ENCODE measurements around the gene ALDH1B1.

Gene ALDH1B1

GRCh38 chr9:38417003-38417945 lies 24.8 kb downstream of the ALDH1B1 start:
- peak; percentile 85 for DNase-seq

DNA sequence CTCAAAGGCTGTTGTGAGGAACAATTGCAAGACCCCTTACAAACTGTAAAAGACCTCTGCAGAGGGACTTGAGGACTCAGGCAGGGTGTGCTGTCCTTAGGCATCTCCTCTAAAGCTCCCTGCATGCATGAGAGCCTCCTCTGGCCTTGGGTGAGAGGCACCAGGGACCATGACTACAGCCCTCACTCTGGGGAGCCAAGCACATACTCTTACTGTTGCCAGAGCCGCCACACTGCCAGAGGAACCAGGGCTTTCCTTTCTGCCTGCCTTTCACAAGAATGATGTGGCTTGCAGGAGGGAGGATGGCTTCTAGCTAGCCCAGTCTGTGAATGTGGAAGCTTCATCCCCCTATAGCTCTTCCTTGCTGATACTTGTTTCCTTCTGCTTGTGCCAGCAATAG lies 25.9 kb downstream of the ALDH1B1 start:
- DNase-seq, result peak; percentile 12

GRCh38 chr9:38419181-38419580 lies 26.7 kb downstream of the ALDH1B1 start:
- peak; percentile 72 for DNase-seq

DNA sequence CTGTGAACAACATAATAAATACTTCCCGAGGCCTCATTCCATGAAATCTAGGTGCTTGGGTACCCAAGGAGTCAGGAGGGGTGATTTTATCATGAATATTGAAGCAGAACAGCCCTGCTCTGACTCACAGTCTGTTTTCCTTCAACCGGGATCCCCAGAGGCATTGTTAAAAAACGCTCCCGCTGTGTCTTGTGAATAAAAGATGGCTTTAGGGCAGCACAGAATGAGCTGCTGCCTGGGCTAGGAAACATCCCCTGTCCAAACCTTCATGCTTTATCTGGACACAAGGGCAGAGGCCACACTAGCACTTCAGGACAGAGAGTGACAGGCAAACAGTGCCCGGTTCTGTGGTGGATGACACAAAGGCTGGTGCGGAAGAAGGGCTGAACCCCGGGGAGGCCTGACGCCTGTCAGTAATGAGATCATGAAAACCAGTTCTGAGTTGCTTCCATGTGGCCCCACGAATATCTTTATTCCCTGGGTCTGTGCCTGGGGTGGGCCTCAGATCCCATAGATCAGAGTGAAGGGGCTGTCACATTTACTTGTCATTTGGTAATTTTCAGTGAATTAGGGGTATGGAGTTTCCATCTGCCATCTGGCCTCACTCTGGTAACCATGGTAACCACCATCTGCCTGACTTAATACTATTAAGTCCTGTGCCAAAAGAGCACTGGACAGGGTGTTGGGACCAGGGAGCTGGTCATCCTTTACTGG lies 29.2 kb downstream of the ALDH1B1 start:
- peak; percentile 68 for DNase-seq

DNA sequence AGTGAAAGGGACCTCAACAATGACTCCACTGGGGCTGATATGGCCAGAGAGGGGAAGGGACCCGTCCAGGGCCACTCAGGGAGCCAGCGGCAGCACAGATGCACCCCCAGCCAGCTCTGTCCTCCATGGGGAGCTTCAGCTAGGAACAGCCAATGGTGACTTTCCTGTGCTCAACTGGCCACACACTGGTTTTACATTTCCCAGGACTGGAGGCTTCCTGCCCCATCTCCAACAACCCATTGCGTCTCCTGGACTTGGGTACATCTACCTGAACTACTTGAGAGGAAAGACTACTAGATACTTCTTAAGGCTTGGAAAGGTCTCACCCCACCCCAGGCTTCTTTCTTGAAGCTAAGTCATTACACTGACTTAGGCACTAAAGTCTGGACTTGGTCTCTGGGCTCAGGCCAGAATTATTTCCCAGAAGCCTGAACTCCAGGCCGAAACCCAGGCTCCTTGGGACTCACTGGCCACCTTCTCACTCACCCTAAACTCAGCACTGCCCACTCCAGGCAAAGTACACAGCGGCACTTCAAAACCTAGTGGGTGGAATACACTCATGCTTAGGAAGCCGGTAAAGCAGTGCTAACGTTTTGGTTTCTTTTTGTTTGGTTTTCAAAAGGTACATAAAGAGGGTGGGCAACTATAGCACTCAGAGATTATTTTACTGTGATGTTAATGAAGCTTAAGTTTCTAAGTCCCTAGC lies 30.2 kb downstream of the ALDH1B1 start:
- no peak for DNase-seq

DNA sequence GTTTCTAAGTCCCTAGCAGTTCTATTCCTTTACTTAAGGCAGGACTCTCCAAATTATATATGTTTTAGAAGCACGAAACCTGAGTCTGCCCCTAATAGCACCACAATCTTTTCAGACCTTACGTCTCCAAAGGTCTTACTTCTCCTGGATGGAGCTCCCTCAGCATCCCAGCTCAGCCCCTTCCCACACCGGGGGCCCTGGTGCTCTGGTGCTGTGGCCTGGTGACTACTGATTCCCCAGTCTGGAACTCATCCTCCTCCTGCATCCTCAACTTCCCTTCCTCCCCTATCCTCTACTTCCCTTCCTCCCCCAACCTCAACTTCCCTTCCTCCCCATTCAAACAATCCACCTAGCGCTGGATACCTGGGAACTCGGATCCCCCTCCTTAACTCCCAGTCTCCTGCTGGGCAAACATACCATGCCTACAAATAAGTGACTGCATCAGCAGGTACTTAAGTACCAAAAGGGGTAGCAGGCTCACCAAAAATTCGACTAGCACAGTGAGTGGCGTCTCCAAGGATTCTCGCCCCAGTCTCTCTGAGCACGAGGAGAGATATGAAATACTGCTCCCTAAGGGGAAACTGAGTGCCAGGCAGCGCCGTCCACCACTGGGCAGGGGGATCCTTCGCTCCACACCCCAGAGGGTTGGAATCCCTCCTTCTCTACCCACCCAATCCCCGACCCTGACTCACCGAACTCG lies 30.9 kb downstream of the ALDH1B1 start:
- no peak for DNase-seq

DNA sequence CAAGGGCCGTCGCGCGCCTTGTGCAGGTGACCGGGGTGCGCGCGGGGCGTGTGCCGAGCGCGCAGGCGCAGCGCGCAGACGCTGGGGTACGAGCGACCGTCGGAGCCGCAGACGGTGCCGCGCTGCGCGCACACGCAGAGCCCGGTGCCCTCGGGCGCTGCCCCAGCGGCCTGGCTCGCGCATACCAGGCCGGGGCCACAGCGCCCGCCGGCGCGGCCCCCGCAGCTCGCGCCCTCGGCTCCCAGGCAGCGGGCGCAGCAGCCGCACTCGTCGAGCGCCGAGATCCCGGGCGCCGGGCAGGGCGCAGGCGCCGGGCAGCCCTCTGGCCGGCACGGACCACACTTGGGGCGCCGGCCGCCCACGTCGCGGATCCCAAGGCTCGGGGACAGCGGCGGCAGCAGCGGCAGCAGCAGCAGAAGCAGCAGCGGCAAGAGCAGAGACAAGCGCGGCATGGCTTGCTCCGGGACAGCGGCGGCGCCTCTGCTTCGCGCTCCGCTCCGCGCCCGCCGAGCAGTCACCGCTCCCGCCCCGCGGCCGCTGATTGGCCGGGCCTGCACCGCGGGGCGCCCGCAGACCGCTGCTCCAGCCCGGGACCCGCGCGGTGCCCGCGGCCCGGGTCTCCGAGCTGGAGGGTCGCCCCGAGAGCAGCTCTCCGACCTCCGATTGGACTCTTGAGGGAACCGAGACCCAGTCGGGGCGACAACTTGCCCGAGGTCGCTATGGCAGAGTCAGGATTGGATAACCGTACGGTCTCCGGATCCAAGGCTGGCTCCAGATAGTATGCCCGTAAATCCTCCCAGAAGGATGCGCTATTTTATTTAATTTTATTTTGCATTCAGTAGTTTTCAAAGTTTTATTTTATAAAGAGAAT lies 31.7 kb downstream of the ALDH1B1 start, which contains the start of gene IGFBPL1:
IGFBPL1 (minus strand) TSS at position 482 of the 871 bp plus-strand sequence; CDS start at position 452, 30 bp downstream.
- peak; percentile 72 for DNase-seq

DNA sequence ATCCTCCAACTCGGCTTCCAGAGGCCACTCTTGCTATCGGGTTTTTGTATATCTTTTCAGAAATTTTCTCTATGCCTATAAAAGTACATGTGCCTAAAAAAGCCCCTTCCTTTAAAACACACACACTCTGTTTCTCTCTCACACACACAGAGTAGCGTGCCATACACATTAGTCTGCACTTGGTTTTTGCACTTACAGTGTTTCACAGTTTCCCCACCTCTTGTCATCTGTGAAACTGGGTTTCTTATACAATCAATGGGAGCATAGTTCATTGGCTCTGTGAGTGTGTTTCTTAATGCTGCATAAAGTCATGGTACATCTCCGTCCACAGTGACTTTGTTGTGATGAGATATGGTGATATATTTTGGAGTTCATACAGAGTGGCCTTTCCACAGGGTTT lies 32.4 kb downstream of the ALDH1B1 start:
- DNase-seq, result peak; percentile 53

- no peak for DNase-seq
These were observed 35.6 kb downstream of the ALDH1B1 start for GRCh38 chr9:38428062-38428461.

- DNase-seq, result no peak
These were observed 38.6 kb downstream of the ALDH1B1 start for GRCh38 chr9:38431116-38431515.

DNA sequence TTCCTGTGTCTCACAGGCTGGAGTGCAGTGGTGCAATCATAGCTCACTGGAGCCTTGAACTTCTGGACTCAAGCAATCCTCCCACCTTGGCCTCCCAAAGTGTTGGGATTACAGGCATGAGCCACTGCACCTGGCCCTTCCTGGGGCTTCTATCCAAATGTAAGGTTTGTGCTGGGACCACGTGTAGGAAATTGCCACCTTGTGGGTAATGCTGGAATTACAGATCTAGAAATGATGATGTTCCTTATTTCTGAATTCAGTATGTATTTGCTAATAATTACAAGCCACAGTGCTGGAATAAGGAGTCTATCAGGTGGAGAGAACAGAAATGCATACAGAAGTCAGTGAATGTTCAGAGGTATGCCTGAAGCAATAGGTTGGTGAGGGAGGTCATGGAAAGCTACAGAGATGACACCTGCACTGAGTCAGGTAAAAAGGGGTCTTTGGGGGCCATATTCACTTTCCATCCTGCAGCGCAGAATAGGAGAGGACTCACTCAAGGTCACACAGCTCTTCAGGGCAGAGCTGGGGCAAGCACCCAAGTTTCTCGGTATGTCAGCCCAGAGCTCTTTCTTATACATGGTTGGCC lies 40.5 kb downstream of the ALDH1B1 start:
- DNase-seq, result peak; percentile 19

DNA sequence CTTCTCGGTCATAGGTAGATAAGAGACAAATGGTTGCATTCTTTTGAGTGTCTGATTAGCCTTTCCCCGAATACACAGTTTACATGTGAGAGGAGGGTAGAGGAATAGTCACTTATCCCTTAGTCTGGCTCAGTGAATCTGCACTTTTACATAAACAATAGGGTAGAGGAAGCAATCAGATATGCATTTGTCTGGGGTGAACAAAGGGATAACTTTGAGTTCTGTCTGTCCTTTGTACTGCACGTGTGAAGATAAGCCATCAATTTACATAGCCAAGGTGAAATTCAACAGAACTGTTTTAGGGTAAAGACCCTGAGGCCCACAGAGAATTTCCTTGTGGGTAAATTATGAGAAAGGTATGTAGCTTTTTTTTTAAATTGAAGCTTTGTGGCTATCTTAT lies 41.9 kb downstream of the ALDH1B1 start:
- DNase-seq, result no peak

DNA sequence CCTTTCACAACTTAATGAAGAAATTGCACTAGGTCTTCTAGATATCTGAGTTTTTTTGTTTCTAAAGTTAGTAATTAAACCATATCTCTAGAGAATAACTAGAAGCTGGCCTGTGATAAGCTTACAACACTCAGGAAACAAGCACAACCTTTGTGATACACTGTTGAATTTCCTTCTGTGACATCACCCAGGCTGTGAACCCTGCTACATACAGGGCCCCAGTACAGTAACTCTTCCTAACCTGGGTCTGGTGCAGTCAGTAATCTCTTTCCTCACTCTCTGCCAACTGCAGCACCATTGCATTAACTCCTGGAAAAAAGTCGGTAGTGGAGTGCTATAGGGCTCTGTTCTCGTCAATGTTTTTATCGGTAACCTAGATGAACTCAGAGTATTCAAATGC lies 42.4 kb downstream of the ALDH1B1 start:
- DNase-seq, result no peak

DNA sequence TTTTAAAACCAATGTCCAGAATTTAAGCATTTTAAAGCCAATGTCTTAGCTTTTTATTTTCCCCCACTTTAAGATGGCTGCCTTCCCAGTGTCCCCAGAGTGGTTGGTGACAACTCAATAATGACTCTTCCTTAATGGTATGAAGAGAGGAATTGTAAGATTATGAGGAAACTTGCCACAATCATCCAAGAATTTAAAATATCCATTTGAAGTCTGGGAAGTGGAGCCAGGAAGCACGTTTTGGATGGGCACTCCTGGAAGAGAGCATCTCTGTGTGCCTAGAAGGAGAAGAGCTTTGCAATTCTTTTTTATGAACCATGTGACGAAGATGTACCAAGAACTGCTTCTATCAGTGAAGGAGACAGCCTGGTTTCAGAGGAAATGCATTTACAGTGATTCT lies 43.0 kb downstream of the ALDH1B1 start:
- no peak for DNase-seq

GRCh38 chr9:38436708-38437107 lies 44.2 kb downstream of the ALDH1B1 start:
- no peak for DNase-seq

DNA sequence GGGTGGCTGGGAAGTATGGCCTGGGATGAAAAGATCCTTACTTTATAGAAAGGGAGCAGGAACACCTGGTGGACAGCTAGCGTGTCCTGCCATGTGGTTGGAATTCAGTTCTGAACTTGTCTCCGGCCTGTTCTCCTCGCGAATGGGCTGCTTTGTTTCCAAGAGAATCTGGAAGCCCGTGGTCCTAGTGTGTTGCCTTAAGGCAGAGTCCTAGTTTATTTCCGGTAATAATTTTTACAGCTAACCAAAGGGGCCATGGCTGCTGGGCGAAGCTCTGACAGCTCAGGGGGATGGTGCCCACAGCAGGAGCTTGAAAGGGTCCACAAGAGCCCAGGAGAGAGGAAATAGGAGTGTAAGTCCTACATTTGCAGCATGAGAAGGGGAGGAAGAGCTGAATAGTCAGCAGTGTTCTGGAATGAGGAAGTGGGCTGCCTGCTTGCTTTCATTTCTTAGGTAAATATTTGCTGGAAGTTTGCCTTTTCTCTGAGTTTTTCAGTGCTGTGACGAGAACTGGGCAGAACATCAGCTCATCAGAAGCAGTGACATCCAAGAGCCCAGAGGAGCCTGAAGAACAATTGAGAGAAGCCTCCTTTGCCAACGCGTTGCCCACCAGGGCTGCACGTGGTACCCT lies 44.8 kb downstream of the ALDH1B1 start:
- DNase-seq, result no peak

DNA sequence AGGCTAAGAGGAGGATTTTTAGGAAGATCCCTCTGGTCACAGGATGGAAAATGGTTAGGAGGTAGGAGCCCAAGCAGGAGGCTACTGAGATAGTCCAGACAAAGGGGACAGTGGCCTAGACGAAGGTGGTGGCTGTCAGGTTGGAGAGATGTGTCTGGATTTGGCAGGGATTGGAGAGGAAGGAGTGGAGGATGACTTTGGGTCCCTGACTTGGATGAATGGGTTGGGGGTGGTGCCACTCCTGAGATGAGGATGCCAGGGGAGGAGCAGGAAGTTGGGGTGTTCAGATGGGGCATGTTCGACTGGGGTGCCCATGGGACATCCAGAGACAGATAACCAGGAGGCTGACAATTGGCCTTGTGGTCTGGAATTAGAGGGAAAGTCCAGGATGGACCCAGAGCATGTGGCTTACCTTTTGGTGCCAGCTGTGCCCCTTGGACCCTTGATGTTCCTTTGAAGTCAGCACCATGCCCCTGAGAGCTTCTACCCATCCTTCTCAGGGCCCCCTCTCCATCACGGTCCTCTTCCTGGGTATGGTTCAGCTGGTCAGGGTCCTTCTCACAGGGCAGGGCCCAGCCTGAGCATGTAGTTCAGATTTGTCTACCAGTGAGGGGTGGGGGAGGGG lies 46.9 kb downstream of the ALDH1B1 start:
- DNase-seq, result no peak

- DNase-seq, result no peak
These were observed 47.4 kb downstream of the ALDH1B1 start for GRCh38 chr9:38439916-38440301.

- DNase-seq, result no peak
These were observed 48.0 kb downstream of the ALDH1B1 start for GRCh38 chr9:38440516-38440915.

- DNase-seq, result no peak
These were observed 49.0 kb downstream of the ALDH1B1 start for GRCh38 chr9:38441347-38442085.
